SIG-M5 (cell line): ENCODE results near the gene IL33.

Experiments used
- DNase-seq: peaks from one replicate; lab custom pipeline; 2025; lab: John Stamatoyannopoulos, UW

The IL33 gene

GRCh38 chr9:6305954-6306563 is 90.5 kb downstream of the IL33 start:
- no peak for DNase-seq
